D341Med (cell line): ENCODE results near the gene DDX11.
"Not testable (repeated sequence)": the region's sequence is repeated elsewhere in the genome, so short reads cannot be mapped to it uniquely, and the experiment has no call there.

Experiments used
- DNase-seq: peaks from one replicate; pipeline ENCODE4 v3.0.0; 2012; ENCODE audit warnings: low spot score

Gene DDX11

GRCh38 chr12:31067656-31068055 lies 6.0 kb upstream of the DDX11 start:
- not testable (repeated sequence) for DNase-seq

GRCh38 chr12:31070971-31071740 lies 2.5 kb upstream of the DDX11 start:
- DNase-seq, result not testable (repeated sequence)

- not testable (repeated sequence) for DNase-seq
These were observed 698 bp upstream of the DDX11 start for GRCh38 chr12:31072962-31073361.

- not testable (repeated sequence) for DNase-seq
These were observed 744 bp downstream of the DDX11 start for GRCh38 chr12:31074333-31074874.

GRCh38 chr12:31076150-31076549 lies 2.5 kb downstream of the DDX11 start:
- DNase-seq, result not testable (repeated sequence)

GRCh38 chr12:31077095-31077494 lies 3.4 kb downstream of the DDX11 start:
- DNase-seq, result not testable (repeated sequence)

- DNase-seq, result not testable (repeated sequence)
These were observed 4.3 kb downstream of the DDX11 start for GRCh38 chr12:31077998-31078397.

GRCh38 chr12:31079421-31079820 lies 5.8 kb downstream of the DDX11 start:
- not testable (repeated sequence) for DNase-seq

GRCh38 chr12:31080221-31080620 lies 6.6 kb downstream of the DDX11 start:
- not testable (repeated sequence) for DNase-seq

GRCh38 chr12:31081274-31081673 lies 7.6 kb downstream of the DDX11 start:
- DNase-seq, result not testable (repeated sequence)

GRCh38 chr12:31084241-31084640 lies 10.6 kb downstream of the DDX11 start:
- DNase-seq, result not testable (repeated sequence)

GRCh38 chr12:31086032-31086431 lies 12.4 kb downstream of the DDX11 start:
- not testable (repeated sequence) for DNase-seq

GRCh38 chr12:31087486-31087885 lies 13.8 kb downstream of the DDX11 start:
- DNase-seq, result not testable (repeated sequence)

GRCh38 chr12:31087956-31088355 lies 14.3 kb downstream of the DDX11 start:
- DNase-seq, result not testable (repeated sequence)

GRCh38 chr12:31089072-31089471 lies 15.4 kb downstream of the DDX11 start:
- DNase-seq, result no peak

GRCh38 chr12:31091629-31092028 lies 18.0 kb downstream of the DDX11 start:
- not testable (repeated sequence) for DNase-seq

GRCh38 chr12:31092718-31093117 lies 19.1 kb downstream of the DDX11 start:
- DNase-seq, result not testable (repeated sequence)

- DNase-seq, result not testable (repeated sequence)
These were observed 21.6 kb downstream of the DDX11 start for GRCh38 chr12:31095080-31095860.

GRCh38 chr12:31096251-31097065 lies 22.8 kb downstream of the DDX11 start:
- DNase-seq, result not testable (repeated sequence)

- not testable (repeated sequence) for DNase-seq
These were observed 24.2 kb downstream of the DDX11 start for GRCh38 chr12:31097819-31098218.

- not testable (repeated sequence) for DNase-seq
These were observed 24.7 kb downstream of the DDX11 start for GRCh38 chr12:31098363-31098762.

- DNase-seq, result not testable (repeated sequence)
These were observed 25.1 kb downstream of the DDX11 start for GRCh38 chr12:31098771-31099170.
